Vagina (tissue), 2 donors: Measurements from ENCODE around the gene XAGE1A. TPM values are rescaled to one million over a fixed set of nuclear protein-coding genes. Genes with fewer than 3 reads are reported as not detected.
"Not testable (repeated sequence)": the region's sequence is repeated elsewhere in the genome, so short reads cannot be mapped to it uniquely, and the experiment has no call there.

Source experiments
- DNase-seq, 2 donors: peaks; one replicate each; pipeline ENCODE4 v3.0.0-alpha.2; 2017; ENCODE audit errors: extremely low spot score in 2 of 2
- H3K27ac ChIP-seq: fragments of 200-600 bp; sonication (generic); one replicate; pipeline ENCODE4 v1.5.1; 2019
- H3K27me3 ChIP-seq: fragments of 200-600 bp; sonication (generic); one replicate; pipeline ENCODE4 v1.5.1; 2019
- H3K36me3 ChIP-seq, 2 donors: fragments of 200-600 bp; sonication (generic); one replicate each; pipeline ENCODE4 v1.5.1; 2017 to 2019
- H3K4me1 ChIP-seq: fragments of 200-600 bp; sonication (generic); one replicate; pipeline ENCODE4 v1.5.1; 2019
- H3K4me3 ChIP-seq, 2 donors: fragments of 200-600 bp; sonication (generic); 1 replicate in 1 of 2; 2 replicates in 1 of 2; pipeline ENCODE4 v1.5.1; 2016 to 2019
- H3K9me3 ChIP-seq: fragments of 200-600 bp; sonication (generic); one replicate; pipeline ENCODE4 v1.5.1; 2019
- POLR2A ChIP-seq, 2 donors: fragments of 450-650 bp; IDR thresholded peaks; one replicate each; pipeline ENCODE4 v1.6.1; 2017; ENCODE audit warnings: antibody characterized with exemption in 2 of 2, mild to moderate bottlenecking in 2 of 2, moderate library complexity in 2 of 2
- POLR2AphosphoS5 ChIP-seq, 2 donors: sonication (generic); formaldehyde crosslinking; IDR thresholded peaks; one replicate each; pipeline ENCODE4 v1.9.0; 2017; ENCODE audit warnings: antibody characterized with exemption in 2 of 2, mild to moderate bottlenecking in 2 of 2, low read depth in 1 of 2; ENCODE audit not compliant: insufficient read depth in 1 of 2
- intact Hi-C: fragments of 100-400 bp; cut with DNase I; formaldehyde crosslinking; loops from one replicate; pipeline ENCODE4 v1.15.1; 2023
- total RNA-seq: library from RNA; depleted of rRNA; stranded (reverse); fragments of >200 nt; gene quantifications from one replicate; pipeline ENCODE4 v1.2.3, GENCODE V29; 2016
- TF ChIP-seq, protein P1 (sequence below), 3 experiments: fragments of 450-650 bp in 2 of 3; fragments of 200-600 bp in 1 of 3; sonication (generic) in 1 of 3; IDR thresholded peaks; one replicate each; pipeline ENCODE4 v1.5.1; 2017 to 2019; ENCODE audit warnings: antibody characterized with exemption in 3 of 3, mild to moderate bottlenecking in 2 of 3, moderate library complexity in 2 of 3

The XAGE1A gene
- total RNA-seq, 1 donor from 2014 or later: not detected

DNA sequence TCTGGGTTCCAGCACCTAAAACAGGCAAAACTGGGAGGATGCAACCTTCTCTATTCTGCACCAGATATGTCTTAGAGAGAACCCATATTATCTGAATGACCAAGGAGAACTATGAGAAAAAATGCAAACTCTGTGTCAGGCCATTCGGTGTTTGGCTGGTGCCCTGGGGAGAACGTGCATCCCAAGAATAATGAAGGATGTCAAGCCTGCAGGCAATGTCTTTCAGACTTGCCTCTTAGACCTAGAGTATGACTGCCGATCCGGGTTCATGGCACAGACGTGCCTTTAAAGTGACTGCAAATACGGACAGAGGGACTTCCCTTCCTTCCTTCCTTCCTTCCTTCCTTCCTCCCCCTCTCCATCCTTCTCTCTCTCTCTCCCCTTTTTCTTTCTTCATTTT lies 14.3 kb downstream of the XAGE1A start:
- no peaks in the 10 kb centered on the region for H3K27me3 ChIP-seq
- intact Hi-C loops: no loop called here
- no peak for TF ChIP-seq POLR2A (IDR thresholded peaks at IDR 0.05)
- TF ChIP-seq POLR2AphosphoS5 (IDR thresholded peaks at IDR 0.05; ENCODE audit: insufficient read depth in 1 of 2, low read depth in 1 of 2): no peak
- TF ChIP-seq, protein P1, sequence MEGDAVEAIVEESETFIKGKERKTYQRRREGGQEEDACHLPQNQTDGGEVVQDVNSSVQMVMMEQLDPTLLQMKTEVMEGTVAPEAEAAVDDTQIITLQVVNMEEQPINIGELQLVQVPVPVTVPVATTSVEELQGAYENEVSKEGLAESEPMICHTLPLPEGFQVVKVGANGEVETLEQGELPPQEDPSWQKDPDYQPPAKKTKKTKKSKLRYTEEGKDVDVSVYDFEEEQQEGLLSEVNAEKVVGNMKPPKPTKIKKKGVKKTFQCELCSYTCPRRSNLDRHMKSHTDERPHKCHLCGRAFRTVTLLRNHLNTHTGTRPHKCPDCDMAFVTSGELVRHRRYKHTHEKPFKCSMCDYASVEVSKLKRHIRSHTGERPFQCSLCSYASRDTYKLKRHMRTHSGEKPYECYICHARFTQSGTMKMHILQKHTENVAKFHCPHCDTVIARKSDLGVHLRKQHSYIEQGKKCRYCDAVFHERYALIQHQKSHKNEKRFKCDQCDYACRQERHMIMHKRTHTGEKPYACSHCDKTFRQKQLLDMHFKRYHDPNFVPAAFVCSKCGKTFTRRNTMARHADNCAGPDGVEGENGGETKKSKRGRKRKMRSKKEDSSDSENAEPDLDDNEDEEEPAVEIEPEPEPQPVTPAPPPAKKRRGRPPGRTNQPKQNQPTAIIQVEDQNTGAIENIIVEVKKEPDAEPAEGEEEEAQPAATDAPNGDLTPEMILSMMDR (IDR thresholded peaks at IDR 0.05): no peak
- no peak overlapping the region for H3K4me3 ChIP-seq
- no peaks in the 10 kb centered on the region for H3K4me1 ChIP-seq
- DNase-seq: no peak
- H3K27ac ChIP-seq: no peak overlapping the region
- no peaks in the 10 kb centered on the region for H3K9me3 ChIP-seq
- H3K36me3 ChIP-seq: no peaks in the 10 kb centered on the region

GRCh38 chrX:52511126-52511525 lies 15.5 kb downstream of the XAGE1A start:
- H3K36me3 ChIP-seq, intact Hi-C loops, H3K27ac ChIP-seq, H3K4me1 ChIP-seq, DNase-seq, H3K27me3 ChIP-seq, H3K4me3 ChIP-seq, H3K9me3 ChIP-seq: not testable (repeated sequence)

DNA sequence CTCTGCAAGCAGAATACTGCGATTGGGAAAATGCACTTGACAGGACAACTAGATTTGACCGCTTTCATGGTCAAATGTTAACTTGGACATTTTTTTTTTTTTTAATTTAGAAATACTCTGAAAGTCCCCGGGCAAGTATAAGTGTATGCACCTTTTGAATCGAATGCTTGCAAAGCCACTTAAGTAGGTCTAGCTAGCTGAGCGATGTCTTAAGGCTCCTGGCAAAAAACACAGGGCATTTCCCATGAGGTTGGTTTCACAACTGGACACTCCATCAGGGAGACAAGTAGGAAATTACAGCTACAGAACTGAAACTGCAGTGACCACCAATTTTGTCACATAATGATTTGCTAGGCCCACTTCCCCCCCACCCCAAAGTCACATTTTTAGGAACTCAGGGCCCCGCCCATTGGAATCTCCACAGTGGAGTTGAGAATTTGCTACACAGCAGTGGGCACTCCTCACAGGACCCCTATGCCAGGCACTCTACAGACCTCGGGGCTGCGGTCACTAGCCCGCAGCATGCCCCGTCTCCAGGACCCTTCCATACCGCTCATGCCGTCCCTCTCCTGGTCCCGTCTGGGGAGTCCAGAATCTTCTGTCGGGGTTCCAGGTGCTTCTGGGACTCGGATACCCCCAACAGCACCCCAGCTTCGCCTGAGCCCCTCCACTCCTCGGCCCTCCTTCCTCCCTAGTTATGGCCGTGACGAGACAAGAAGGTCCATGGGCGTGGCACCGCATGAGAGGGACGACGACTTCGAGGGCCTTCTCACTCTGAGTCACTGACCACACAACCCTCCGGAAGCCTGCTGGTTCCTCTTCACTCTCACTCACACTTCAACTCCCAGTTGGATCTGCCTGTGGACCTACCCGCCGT lies 20.7 kb downstream of the XAGE1A start:
- DNase-seq, H3K4me3 ChIP-seq, H3K36me3 ChIP-seq, H3K27me3 ChIP-seq, intact Hi-C loops, H3K4me1 ChIP-seq, H3K9me3 ChIP-seq, H3K27ac ChIP-seq: not testable (repeated sequence)

DNA sequence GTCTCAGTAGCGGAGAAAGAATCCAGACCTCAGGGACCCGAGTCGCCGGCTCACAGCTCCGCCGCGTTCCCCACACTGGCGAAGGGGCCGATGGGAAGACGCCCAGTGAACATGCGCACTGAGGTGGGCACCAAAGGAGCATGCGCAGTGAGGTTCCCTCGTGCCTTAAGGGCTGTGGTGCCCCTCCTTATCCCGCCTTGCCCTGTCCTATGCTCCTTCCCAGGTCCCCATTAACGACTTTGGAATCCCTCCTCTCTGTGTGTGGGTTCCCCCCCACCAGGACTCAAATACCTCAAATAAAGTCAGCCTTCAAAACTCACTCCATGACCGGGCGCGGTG lies 21.3 kb downstream of the XAGE1A start, which contains the start of gene XAGE1B:
TSS of gene XAGE1B (minus strand) at position 77 of the 339 bp plus-strand sequence. CDS start 1,536 bp downstream, outside the sequence.
- H3K27me3 ChIP-seq, H3K4me1 ChIP-seq, H3K27ac ChIP-seq, H3K4me3 ChIP-seq, H3K36me3 ChIP-seq, H3K9me3 ChIP-seq, DNase-seq, intact Hi-C loops: not testable (repeated sequence)

GRCh38 chrX:52541051-52541450 lies 45.4 kb downstream of the XAGE1A start:
- H3K9me3 ChIP-seq, H3K27me3 ChIP-seq, H3K27ac ChIP-seq, intact Hi-C loops, H3K36me3 ChIP-seq, H3K4me3 ChIP-seq, H3K4me1 ChIP-seq, DNase-seq: not testable (repeated sequence)

DNA sequence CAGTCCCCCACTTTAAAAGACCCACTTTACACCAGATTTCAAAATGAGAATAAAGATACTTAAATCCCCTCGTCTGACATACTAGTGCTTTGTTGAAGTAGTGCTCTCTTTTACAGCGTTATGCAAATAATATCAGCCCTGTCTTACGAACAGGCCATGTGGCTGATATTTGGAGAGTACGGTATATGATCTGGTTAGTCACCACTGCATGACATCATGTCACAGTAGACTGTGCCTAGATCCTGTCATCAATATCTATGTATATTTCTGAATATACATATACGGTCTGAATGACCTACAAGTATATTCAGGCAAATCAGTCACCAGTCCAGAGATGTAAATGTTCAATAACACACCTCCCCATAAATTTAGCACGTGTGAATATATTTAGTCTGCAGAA lies 46.7 kb downstream of the XAGE1A start:
- H3K36me3 ChIP-seq: no peaks in the 10 kb centered on the region
- no peak overlapping the region for H3K4me3 ChIP-seq
- intact Hi-C loops: no loop called here
- no peaks in the 10 kb centered on the region for H3K4me1 ChIP-seq
- H3K27ac ChIP-seq: no peak overlapping the region
- no peak for TF ChIP-seq POLR2A (IDR thresholded peaks at IDR 0.05)
- TF ChIP-seq, protein P1 (IDR thresholded peaks at IDR 0.05): no peak
- no peak for TF ChIP-seq POLR2AphosphoS5 (IDR thresholded peaks at IDR 0.05; ENCODE audit: insufficient read depth in 1 of 2, low read depth in 1 of 2)
- no peaks in the 10 kb centered on the region for H3K9me3 ChIP-seq
- no peaks in the 10 kb centered on the region for H3K27me3 ChIP-seq
- DNase-seq: no peak

- intact Hi-C loops: no loop called here
- TF ChIP-seq, protein P1 (IDR thresholded peaks at IDR 0.05): no peak
- TF ChIP-seq POLR2AphosphoS5 (IDR thresholded peaks at IDR 0.05; ENCODE audit: insufficient read depth in 1 of 2, low read depth in 1 of 2) (no peak), POLR2A (IDR thresholded peaks at IDR 0.05) (no peak)
- no peak for DNase-seq
These were observed 48.7 kb downstream of the XAGE1A start for GRCh38 chrX:52544147-52544840.

DNA sequence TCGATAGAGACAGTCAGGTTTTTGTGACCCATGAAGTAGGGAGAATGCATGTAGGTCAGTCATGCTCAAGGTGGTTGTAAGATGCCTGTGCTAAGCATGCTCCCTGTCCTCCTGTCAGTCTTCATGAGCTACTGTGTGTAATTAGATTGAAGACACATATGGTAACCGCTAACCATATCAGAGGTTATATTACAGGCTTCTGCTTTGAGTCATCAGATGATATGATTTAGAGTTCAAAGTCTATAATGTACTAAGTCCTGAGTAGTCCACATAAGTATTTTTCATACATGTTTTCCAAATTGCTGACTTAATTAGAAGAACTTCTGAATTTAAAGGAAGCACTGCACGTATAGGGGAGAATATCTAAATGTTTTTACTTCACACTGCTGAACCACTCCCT lies 53.2 kb downstream of the XAGE1A start:
- intact Hi-C loops, DNase-seq, H3K4me3 ChIP-seq, H3K9me3 ChIP-seq, H3K27ac ChIP-seq, H3K36me3 ChIP-seq, H3K4me1 ChIP-seq, H3K27me3 ChIP-seq: not testable (repeated sequence)

More at GRCh38 chrX:52544147-52544840, 48.7 kb downstream of the XAGE1A start:
- H3K36me3 ChIP-seq: no peaks in the 10 kb centered on the region
- no peaks in the 10 kb centered on the region for H3K27me3 ChIP-seq
- no peaks in the 10 kb centered on the region for H3K4me1 ChIP-seq
- no peak overlapping the region for H3K4me3 ChIP-seq
- H3K9me3 ChIP-seq: no peaks in the 10 kb centered on the region
- no peak overlapping the region for H3K27ac ChIP-seq
